Spleen (tissue), 11 donors: ENCODE data around the gene PRDM16. TPM values are rescaled to one million over a fixed set of nuclear protein-coding genes. Genes with fewer than 3 reads are reported as not detected.
A peak's percentile ranks its signal among the peaks of the same experiment; 100 is the strongest.

Source experiments
- DNase-seq: peaks from one replicate; pipeline ENCODE4 v3.0.0-alpha.2; 2020
- H3K27ac ChIP-seq, 8 donors: fragments of 200-600 bp; sonication (generic) in 7 of 8; 1 replicate in 4 of 8; 2 replicates in 4 of 8; pipeline versions ENCODE4 v1.5.0 to v1.8.0; 2016 to 2021; ENCODE audit warnings: inconsistent platforms in 4 of 8, mild to moderate bottlenecking in 4 of 8, moderate library complexity in 1 of 8
- H3K27me3 ChIP-seq, 7 donors: fragments of 200-600 bp; sonication (generic) in 6 of 7; replicated peaks in 1 of 7; 1 replicate in 4 of 7; 2 replicates in 3 of 7; pipeline versions ENCODE4 v1.5.0 to v1.8.0; 2016 to 2021; ENCODE audit warnings: inconsistent platforms in 3 of 7, mild to moderate bottlenecking in 1 of 7
- H3K36me3 ChIP-seq, 6 donors: fragments of 200-600 bp; sonication (generic) in 5 of 6; 1 replicate in 4 of 6; 2 replicates in 2 of 6; pipeline versions ENCODE4 v1.5.0 to v1.8.0; 2016 to 2021; ENCODE audit warnings: inconsistent platforms in 2 of 6
- H3K4me1 ChIP-seq, 6 donors: fragments of 200-600 bp; sonication (generic) in 5 of 6; 1 replicate in 3 of 6; 2 replicates in 3 of 6; pipeline versions ENCODE4 v1.5.0 to v1.8.0; 2016 to 2021; ENCODE audit warnings: inconsistent platforms in 3 of 6
- H3K4me3 ChIP-seq, 8 donors: fragments of 200-600 bp; sonication (generic) in 7 of 8; 1 replicate in 4 of 8; 2 replicates in 4 of 8; pipeline versions ENCODE4 v1.5.0 to v1.8.0; 2016 to 2021; ENCODE audit warnings: inconsistent platforms in 4 of 8, mild to moderate bottlenecking in 4 of 8, moderate library complexity in 2 of 8
- H3K9me3 ChIP-seq, 8 donors: fragments of 200-600 bp; sonication (generic) in 7 of 8; 1 replicate in 4 of 8; 2 replicates in 4 of 8; pipeline versions ENCODE4 v1.5.0 to v1.8.0; 2016 to 2021; ENCODE audit warnings: inconsistent platforms in 4 of 8
- POLR2A ChIP-seq, 3 donors: fragments of 450-650 bp; IDR thresholded peaks; one replicate each; pipeline ENCODE4 v1.5.1; 2017; ENCODE audit warnings: antibody characterized with exemption in 3 of 3, mild to moderate bottlenecking in 1 of 3
- POLR2AphosphoS5 ChIP-seq, 3 donors: sonication (generic); formaldehyde crosslinking; IDR thresholded peaks; one replicate each; pipeline ENCODE4 v1.5.1; 2017; ENCODE audit warnings: antibody characterized with exemption in 3 of 3
- WGBS, 5 donors: extraction: QIAGEN DNeasy Blood & Tissue Kit in 3 of 5; methylation state at CpG; one replicate each; pipeline versions ENCODE4 v1.1.5 to v1.1.7; 2013 to 2018; 5-methylcytosine and 5-hydroxymethylcytosine counted together
- intact Hi-C: fragments of 100-400 bp; cut with DNase I; formaldehyde crosslinking; loops from one replicate; pipeline ENCODE4 v1.15.0; 2023; ENCODE audit warnings: low total_unique reads
- polyA plus RNA-seq, 3 donors: library from polyadenylated mRNA; stranded (reverse); fragments of 200-250 nt; gene quantifications; one replicate each; pipeline ENCODE4 v1.2.1, GENCODE V29; 2013
- total RNA-seq, 7 donors: library from RNA; depleted of rRNA in 3 of 7; stranded (reverse); fragments of >200 nt in 3 of 7; fragmentation: NEBNext Ultra II Directional in 4 of 7; extraction: Animal tissue kit (Norgen Biotek cat#: 25700) in 4 of 7; gene quantifications; one replicate each; pipeline versions ENCODE4 v1.1.0 to v1.2.1, GENCODE V29; 2016 to 2021
- TF ChIP-seq, protein P1 (sequence below), 11 experiments: fragments of 200-600 bp in 7 of 11; fragments of 450-650 bp in 4 of 11; sonication (generic) in 4 of 11; IDR thresholded peaks in 8 of 11; conservative IDR thresholded peaks in 3 of 11; 1 replicate in 7 of 11; 2 replicates in 4 of 11; pipeline versions ENCODE4 v1.4.0 to v1.8.0; 2016 to 2021; ENCODE audit warnings: antibody characterized with exemption in 11 of 11, inconsistent platforms in 4 of 11, mild to moderate bottlenecking in 1 of 11
- donor health status: healthy with polysubstance abuse.
- donor health status: DM: no; HTN: no; CAD: no; lungs with moderate emphysema.
- donor health status: DM: no; HTN: no; CAD: no.
- donor health status: Bipolar disorder and iron deficiency.
- donor health status: healthy.
- donor health status: DM: no; HTN: no; CAD: no.
- donor health status: DM: yes; HTN: yes; CAD: no.

PRDM16 gene
- total and polyA plus RNA-seq, 10 donors = 0.43 to 3.2 (median 1.4) TPM

DNA sequence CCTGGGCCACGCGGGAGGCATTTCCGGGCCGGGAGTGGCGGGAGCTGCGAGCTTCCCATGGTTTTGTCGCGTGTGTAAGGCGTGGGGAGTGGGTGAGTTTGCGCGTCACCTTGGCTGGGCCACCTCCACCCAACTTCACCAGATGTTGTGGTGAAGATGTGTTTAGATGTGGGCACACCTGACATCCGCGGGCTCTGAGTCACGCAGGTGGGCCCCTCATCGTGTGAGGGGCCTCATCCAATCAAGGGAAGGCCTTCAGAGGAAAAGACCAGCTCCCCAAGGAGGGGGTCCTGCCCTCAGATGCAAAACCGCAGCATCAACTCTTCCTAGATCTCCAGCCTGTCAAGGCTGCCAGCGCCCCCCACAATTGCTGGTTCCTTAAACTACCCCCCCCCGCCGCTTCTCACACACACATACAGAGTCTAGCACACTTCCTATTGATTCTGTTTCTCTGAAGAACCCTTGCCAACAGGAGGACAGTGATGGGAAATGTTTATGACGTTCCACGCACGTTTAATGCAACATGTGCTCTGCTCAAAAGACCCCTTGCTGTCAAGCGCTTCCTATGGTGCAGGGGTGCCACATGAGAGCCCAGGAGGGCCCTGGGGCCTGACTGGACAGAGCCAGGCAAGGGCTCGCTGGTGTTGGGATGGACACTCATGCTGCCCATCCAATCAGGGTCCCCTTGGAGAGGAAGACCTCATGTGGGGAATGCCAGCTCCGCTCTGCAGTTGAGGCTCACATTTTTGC lies 35.8 kb upstream of the PRDM16 start:
- Histone ChIP-seq H3K27me3 (peaks cover 0 to 66% (median 20%) of the 10 kb centered on the region in 7 donors), H3K9me3 (no peaks in the 10 kb centered on the region), H3K27ac (no peak overlapping the region), H3K36me3 (no peaks in the 10 kb centered on the region), H3K4me3 (no peak overlapping the region), H3K4me1 (peaks cover 0 to 31% (median 4%) of the 10 kb centered on the region in 6 donors)
- no peak for TF ChIP-seq POLR2AphosphoS5 (IDR thresholded peaks at IDR 0.05)
- TF ChIP-seq, protein P1, sequence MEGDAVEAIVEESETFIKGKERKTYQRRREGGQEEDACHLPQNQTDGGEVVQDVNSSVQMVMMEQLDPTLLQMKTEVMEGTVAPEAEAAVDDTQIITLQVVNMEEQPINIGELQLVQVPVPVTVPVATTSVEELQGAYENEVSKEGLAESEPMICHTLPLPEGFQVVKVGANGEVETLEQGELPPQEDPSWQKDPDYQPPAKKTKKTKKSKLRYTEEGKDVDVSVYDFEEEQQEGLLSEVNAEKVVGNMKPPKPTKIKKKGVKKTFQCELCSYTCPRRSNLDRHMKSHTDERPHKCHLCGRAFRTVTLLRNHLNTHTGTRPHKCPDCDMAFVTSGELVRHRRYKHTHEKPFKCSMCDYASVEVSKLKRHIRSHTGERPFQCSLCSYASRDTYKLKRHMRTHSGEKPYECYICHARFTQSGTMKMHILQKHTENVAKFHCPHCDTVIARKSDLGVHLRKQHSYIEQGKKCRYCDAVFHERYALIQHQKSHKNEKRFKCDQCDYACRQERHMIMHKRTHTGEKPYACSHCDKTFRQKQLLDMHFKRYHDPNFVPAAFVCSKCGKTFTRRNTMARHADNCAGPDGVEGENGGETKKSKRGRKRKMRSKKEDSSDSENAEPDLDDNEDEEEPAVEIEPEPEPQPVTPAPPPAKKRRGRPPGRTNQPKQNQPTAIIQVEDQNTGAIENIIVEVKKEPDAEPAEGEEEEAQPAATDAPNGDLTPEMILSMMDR (IDR thresholded peaks at IDR 0.05 in 8 of 11, conservative IDR thresholded peaks at IDR 0.05 in 3 of 11) = no peak
- TF ChIP-seq POLR2A (IDR thresholded peaks at IDR 0.05) = no peak
- peak; percentile 53 for DNase-seq
- 73 to 81% (median 79%) methylated on average over 25 of the region's 25 CpGs for WGBS, 5 donors
- intact Hi-C loops = no loop called here

DNA sequence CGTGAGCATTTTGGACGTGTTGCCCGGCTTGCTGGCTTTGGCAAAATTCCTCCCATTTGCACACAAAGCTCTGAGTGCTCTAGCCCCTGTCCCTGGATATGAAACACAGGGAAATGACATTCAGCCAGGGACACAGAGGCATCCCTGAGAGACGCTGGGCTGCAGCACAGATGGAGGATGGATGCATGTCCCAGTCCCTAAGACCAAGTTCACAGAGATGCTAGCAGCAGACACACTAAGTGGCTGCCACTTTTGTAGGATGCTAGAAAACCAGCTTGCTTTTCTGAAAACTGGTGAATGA lies 35.3 kb upstream of the PRDM16 start:
- 74 to 81% (median 76%) methylated on average over 4 of the region's 4 CpGs for WGBS, 5 donors
- peaks cover 0 to 66% (median 16%) of the 10 kb centered on the region in 7 donors for H3K27me3 ChIP-seq
- H3K36me3 ChIP-seq = no peaks in the 10 kb centered on the region
- TF ChIP-seq, protein P1 (IDR thresholded peaks at IDR 0.05 in 8 of 11, conservative IDR thresholded peaks at IDR 0.05 in 3 of 11) = no peak
- TF ChIP-seq POLR2AphosphoS5 (IDR thresholded peaks at IDR 0.05) (no peak), POLR2A (IDR thresholded peaks at IDR 0.05) (no peak)
- H3K9me3 ChIP-seq = no peaks in the 10 kb centered on the region
- H3K4me3 ChIP-seq = no peak overlapping the region
- no peak overlapping the region for H3K27ac ChIP-seq
- peaks cover 0 to 31% (median 4%) of the 10 kb centered on the region in 6 donors for H3K4me1 ChIP-seq
- no peak for DNase-seq
- intact Hi-C loops = no loop called here

GRCh38 chr1:3034162-3034561 lies 34.8 kb upstream of the PRDM16 start:
- H3K27ac ChIP-seq = no peak overlapping the region
- no peak overlapping the region for H3K4me3 ChIP-seq
- TF ChIP-seq POLR2A (IDR thresholded peaks at IDR 0.05) (no peak), POLR2AphosphoS5 (IDR thresholded peaks at IDR 0.05) (no peak)
- no peaks in the 10 kb centered on the region for H3K9me3 ChIP-seq
- peak; percentile 38 for DNase-seq
- H3K4me1 ChIP-seq = peaks cover 0 to 31% (median 4%) of the 10 kb centered on the region in 6 donors
- peaks cover 0 to 66% (median 13%) of the 10 kb centered on the region in 7 donors for H3K27me3 ChIP-seq
- intact Hi-C loops = no loop called here
- no peaks in the 10 kb centered on the region for H3K36me3 ChIP-seq
- 67 to 83% (median 80%) methylated on average over 7 of the region's 7 CpGs for WGBS, 5 donors

- Histone ChIP-seq H3K9me3 (no peaks in the 10 kb centered on the region), H3K27me3 (peaks cover 0 to 58% (median 6%) of the 10 kb centered on the region in 7 donors), H3K4me3 (no peak overlapping the region), H3K36me3 (no peaks in the 10 kb centered on the region), H3K4me1 (peaks cover 0 to 31% (median 4%) of the 10 kb centered on the region in 6 donors), H3K27ac (no peak overlapping the region)
- peak; percentile 46 for DNase-seq
- TF ChIP-seq POLR2AphosphoS5 (IDR thresholded peaks at IDR 0.05) (peak in 1 of 3 donors; percentile 5), POLR2A (IDR thresholded peaks at IDR 0.05) (no peak)
- TF ChIP-seq, protein P1 (IDR thresholded peaks at IDR 0.05 in 8 of 11, conservative IDR thresholded peaks at IDR 0.05 in 3 of 11) = no peak
- WGBS, 5 donors = 64 to 84% (median 72%) methylated on average over 10 to 14 of the region's 14 CpGs
- intact Hi-C loops = no loop called here
These were observed 34.1 kb upstream of the PRDM16 start for GRCh38 chr1:3034728-3035562.
